22Rv1 (cell line): ENCODE measurements around the gene LSAMP.

Source experiments
- ZFX ChIP-seq: fragments of 450-650 bp; IDR thresholded peaks from 2 replicates; pipeline ENCODE4 v1.6.1; 2017; ENCODE audit warnings: antibody characterized with exemption, borderline replicate concordance
- TF ChIP-seq, protein P1 (sequence below): fragments of 450-650 bp; IDR thresholded peaks from 2 replicates; pipeline ENCODE4 v1.5.1; 2017; ENCODE audit warnings: mild to moderate bottlenecking

DNA sequence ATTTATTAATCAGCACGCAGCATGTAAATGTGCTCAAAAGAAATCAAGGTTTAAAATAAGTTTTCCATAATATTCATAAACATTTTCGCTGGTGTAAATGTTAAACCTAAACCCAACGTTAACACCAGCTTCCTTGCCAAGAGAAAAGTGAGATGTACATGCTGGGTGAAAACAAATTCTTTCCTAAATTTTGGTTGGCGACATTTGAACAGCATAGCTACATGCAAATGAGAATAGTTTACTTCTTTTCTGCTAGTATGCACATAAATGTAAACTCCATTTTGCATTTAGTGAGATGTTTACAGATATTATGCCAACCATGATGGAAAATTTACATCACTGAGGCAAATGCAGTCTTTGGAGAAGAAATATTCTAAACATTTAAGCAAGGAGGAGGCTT is 639.8 kb downstream of the LSAMP start:
- TF ChIP-seq, protein P1, sequence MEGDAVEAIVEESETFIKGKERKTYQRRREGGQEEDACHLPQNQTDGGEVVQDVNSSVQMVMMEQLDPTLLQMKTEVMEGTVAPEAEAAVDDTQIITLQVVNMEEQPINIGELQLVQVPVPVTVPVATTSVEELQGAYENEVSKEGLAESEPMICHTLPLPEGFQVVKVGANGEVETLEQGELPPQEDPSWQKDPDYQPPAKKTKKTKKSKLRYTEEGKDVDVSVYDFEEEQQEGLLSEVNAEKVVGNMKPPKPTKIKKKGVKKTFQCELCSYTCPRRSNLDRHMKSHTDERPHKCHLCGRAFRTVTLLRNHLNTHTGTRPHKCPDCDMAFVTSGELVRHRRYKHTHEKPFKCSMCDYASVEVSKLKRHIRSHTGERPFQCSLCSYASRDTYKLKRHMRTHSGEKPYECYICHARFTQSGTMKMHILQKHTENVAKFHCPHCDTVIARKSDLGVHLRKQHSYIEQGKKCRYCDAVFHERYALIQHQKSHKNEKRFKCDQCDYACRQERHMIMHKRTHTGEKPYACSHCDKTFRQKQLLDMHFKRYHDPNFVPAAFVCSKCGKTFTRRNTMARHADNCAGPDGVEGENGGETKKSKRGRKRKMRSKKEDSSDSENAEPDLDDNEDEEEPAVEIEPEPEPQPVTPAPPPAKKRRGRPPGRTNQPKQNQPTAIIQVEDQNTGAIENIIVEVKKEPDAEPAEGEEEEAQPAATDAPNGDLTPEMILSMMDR: no peak
- TF ChIP-seq ZFX: no peak
